Progenitor cell of endocrine pancreas (in vitro differentiated cells): ENCODE data around the gene HMG20A. TPM values are rescaled to one million over a fixed set of nuclear protein-coding genes. Genes with fewer than 3 reads are reported as not detected.

Source experiments
- DNase-seq: peaks from one replicate; pipeline ENCODE4 v3.0.0; 2021; ENCODE audit warnings: low spot score; ENCODE audit not compliant: unreplicated experiment
- H3K27ac Mint-ChIP-seq: 2 replicates; pipeline ENCODE4 v1.8.0; 2021; ENCODE audit warnings: mild to moderate bottlenecking, moderate library complexity, mixed read lengths
- H3K27me3 Mint-ChIP-seq: 2 replicates; pipeline ENCODE4 v1.8.0; 2021; ENCODE audit warnings: mixed read lengths
- H3K36me3 Mint-ChIP-seq: 2 replicates; pipeline ENCODE4 v1.8.0; 2022; ENCODE audit warnings: mixed read lengths; ENCODE audit not compliant: insufficient read depth
- H3K4me1 Mint-ChIP-seq: 2 replicates; pipeline ENCODE4 v1.8.0; 2021; ENCODE audit warnings: low read depth, mixed read lengths
- H3K4me3 Mint-ChIP-seq: 2 replicates; pipeline ENCODE4 v1.8.0; 2021; ENCODE audit warnings: low read depth, mild to moderate bottlenecking, moderate library complexity, mixed read lengths
- H3K9me3 Mint-ChIP-seq: 2 replicates; pipeline ENCODE4 v1.8.0; 2021; ENCODE audit warnings: low read depth, mixed read lengths
- total RNA-seq: library from RNA; stranded (reverse); gene quantifications from 2 replicates; pipeline ENCODE4 v1.2.1, GENCODE V29; 2021
- TF ChIP-seq, protein P1 (sequence below): fragments of 200-600 bp; sonication (generic); IDR thresholded peaks from one replicate; pipeline ENCODE4 v1.5.0; 2021; ENCODE audit warnings: antibody characterized with exemption, mild to moderate bottlenecking; ENCODE audit not compliant: unreplicated experiment

The HMG20A gene
- total RNA-seq, 1 donor from 2014 or later: 46.0 TPM

DNA sequence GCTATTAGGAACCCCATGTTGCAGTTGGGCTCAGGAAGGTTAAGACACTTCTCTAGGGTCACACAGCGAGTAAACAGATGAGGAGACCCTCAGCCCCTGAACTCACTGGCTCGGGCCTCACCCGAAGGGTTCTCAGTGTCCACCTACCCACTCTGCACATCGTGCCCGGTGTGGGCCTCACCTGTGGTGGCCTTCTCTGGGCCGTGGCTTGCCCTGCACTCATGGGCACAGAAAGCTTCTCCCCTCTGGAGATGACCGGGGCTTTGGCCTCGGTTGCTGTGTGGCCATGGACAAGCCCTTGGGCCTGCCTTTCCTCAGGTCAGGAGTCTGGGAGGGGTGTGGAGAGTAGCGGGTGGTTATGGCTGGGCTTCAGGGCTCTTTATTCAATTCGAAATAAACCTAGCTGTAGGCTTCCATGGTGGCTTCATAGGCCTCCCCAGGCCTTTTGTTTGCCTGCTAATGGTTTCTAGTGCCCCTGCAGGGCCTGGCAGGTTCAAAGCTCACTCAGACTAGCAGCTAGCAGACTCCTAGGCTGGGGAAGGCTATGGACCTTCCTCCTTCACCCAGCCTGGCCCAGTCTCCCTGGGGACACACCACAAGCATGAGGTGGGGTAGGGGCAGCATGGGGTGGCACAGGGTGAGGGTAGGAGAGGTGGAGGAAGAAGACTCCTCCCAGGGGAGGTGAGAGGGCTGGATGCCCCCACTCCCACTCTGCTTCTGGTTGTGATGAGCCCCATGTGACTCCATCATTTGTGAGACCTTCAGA, 108.9 kb downstream of the HMG20A start:
- peaks cover 19% of the 10 kb centered on the region for H3K27me3 Mint-ChIP-seq
- DNase-seq: no peak
- H3K4me3 Mint-ChIP-seq: no peak overlapping the region
- TF ChIP-seq, protein P1, sequence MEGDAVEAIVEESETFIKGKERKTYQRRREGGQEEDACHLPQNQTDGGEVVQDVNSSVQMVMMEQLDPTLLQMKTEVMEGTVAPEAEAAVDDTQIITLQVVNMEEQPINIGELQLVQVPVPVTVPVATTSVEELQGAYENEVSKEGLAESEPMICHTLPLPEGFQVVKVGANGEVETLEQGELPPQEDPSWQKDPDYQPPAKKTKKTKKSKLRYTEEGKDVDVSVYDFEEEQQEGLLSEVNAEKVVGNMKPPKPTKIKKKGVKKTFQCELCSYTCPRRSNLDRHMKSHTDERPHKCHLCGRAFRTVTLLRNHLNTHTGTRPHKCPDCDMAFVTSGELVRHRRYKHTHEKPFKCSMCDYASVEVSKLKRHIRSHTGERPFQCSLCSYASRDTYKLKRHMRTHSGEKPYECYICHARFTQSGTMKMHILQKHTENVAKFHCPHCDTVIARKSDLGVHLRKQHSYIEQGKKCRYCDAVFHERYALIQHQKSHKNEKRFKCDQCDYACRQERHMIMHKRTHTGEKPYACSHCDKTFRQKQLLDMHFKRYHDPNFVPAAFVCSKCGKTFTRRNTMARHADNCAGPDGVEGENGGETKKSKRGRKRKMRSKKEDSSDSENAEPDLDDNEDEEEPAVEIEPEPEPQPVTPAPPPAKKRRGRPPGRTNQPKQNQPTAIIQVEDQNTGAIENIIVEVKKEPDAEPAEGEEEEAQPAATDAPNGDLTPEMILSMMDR: no peak
- peaks cover 14% of the 10 kb centered on the region for H3K4me1 Mint-ChIP-seq
- H3K36me3 Mint-ChIP-seq: no peaks in the 10 kb centered on the region
- H3K9me3 Mint-ChIP-seq: no peaks in the 10 kb centered on the region
- H3K27ac Mint-ChIP-seq: no peak overlapping the region

DNA sequence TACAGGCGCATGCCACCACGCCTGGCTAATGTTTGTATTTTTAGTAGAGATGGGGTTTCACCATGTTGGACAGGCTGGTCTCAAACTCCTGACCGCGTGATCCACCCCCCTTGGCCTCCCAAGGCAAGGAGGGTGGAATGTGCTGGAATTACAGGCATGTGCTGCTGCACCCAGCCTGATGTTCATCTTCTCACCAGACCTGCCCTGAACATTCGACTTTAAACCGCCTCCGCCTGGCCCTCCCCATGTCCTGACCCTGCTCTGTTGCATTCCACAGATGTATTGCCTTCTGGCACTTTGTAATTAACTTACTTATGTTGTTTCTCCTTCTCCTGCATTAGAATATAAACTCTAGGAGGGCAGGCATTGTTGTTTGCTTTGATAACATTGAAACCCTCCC, 109.9 kb downstream of the HMG20A start:
- no peak for DNase-seq
- H3K4me1 Mint-ChIP-seq: peaks cover 14% of the 10 kb centered on the region
- no peaks in the 10 kb centered on the region for H3K9me3 Mint-ChIP-seq
- TF ChIP-seq, protein P1: no peak
- H3K27me3 Mint-ChIP-seq: peaks cover 19% of the 10 kb centered on the region
- no peak overlapping the region for H3K4me3 Mint-ChIP-seq
- H3K27ac Mint-ChIP-seq: no peak overlapping the region
- no peaks in the 10 kb centered on the region for H3K36me3 Mint-ChIP-seq

DNA sequence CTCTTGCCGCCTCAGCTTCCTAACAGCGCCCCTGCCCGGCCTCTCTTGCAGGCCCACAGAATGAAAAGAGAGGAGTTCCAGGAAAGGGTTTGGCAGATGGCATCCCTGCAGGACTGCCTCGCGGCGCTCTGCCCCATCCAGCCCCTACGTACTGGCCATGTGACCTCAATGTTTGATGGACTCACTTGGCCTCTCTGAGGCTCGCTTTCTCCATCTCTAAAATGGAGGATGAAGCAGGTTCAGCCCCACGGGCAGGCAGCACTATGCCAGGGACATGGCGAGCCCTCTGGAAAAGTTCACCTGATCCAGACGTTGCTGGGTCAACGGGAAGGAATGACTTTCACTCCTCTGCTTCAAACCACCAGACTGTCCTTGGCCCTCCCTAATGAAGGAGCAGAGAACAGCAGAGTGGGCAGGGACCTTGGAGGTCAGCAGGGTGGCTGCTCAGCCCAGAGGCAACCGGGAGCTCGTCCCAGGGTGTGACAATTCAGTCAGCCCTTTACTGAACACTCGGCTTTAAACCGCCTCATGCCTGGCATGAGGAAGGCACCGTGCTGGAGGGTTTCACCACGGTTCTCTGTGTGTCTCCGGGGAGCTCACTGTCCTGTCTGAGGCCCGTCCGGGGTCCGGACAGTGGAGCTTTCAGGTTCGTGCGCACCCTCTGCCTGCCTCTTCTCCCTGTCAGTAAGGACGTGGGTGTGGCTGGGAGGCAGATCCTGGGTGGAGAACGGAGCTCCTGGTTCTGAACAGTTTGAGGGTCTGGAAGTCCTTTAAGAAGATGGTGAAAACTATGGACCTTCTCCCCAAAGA, 110.7 kb downstream of the HMG20A start:
- peaks cover 23% of the 10 kb centered on the region for H3K27me3 Mint-ChIP-seq
- DNase-seq: no peak
- no peak overlapping the region for H3K4me3 Mint-ChIP-seq
- peaks cover 10% of the 10 kb centered on the region for H3K4me1 Mint-ChIP-seq
- no peak overlapping the region for H3K27ac Mint-ChIP-seq
- TF ChIP-seq, protein P1: no peak
- H3K36me3 Mint-ChIP-seq: no peaks in the 10 kb centered on the region
- H3K9me3 Mint-ChIP-seq: no peaks in the 10 kb centered on the region

DNA sequence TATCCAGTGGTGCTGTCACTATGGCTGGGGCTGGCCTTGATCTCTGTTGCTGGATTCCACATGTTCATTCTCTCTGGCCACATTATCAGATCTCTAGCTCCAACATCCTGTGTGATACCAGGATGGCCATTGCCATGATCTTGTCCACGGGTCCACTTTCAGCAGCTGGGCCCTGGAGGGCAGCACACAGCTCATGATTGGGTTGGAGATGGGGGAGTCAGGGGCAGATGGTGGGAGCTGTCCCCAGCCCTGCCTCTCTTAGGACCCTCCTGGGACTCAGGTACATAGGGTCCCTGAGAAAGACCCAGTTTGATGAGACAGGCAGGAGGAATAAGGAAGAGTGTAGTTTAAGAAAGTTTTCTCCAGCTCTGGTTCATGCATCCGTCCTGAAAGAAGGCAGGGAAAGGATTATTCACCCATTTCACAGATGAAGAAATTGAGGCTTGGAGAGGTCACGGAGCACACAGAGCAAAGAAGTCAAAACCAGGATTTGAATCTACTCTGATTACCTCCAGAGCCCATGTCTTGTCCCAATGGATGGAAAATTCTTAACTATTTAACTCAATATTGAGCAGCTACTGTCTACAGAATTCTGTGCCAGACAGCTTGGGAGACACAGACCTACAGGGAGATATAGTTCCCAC, 111.5 kb downstream of the HMG20A start:
- peaks cover 26% of the 10 kb centered on the region for H3K27me3 Mint-ChIP-seq
- no peaks in the 10 kb centered on the region for H3K36me3 Mint-ChIP-seq
- H3K27ac Mint-ChIP-seq: no peak overlapping the region
- H3K4me3 Mint-ChIP-seq: no peak overlapping the region
- H3K4me1 Mint-ChIP-seq: peaks cover 6% of the 10 kb centered on the region
- no peaks in the 10 kb centered on the region for H3K9me3 Mint-ChIP-seq
- TF ChIP-seq, protein P1: no peak
- no peak for DNase-seq

DNA sequence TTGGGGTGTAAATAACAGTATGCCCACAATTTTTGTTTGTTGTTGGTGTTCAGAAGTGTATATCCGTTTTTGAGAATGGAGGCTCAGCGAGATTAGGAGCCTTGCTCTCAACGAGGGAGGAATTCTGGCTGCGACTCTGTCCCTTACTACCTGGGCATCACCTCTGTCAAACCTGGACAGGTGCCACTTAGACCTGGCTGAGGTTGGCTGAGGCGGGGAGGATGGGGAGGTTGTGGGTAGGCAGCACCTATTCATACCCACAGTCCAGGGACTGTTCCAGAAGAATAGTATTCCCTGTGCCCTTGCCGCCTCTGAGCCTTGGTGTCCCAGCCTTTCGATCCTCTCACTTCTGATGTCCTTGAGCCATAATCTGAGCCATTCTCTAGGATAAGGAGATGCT, 112.2 kb downstream of the HMG20A start:
- peaks cover 26% of the 10 kb centered on the region for H3K27me3 Mint-ChIP-seq
- no peak overlapping the region for H3K27ac Mint-ChIP-seq
- H3K36me3 Mint-ChIP-seq: no peaks in the 10 kb centered on the region
- TF ChIP-seq, protein P1: no peak
- DNase-seq: no peak
- no peaks in the 10 kb centered on the region for H3K9me3 Mint-ChIP-seq
- H3K4me1 Mint-ChIP-seq: peaks cover 3% of the 10 kb centered on the region
- H3K4me3 Mint-ChIP-seq: no peak overlapping the region
